H1 (cell line): ENCODE data around the gene ITGB8. TPM values are rescaled to one million over a fixed set of nuclear protein-coding genes. Genes with fewer than 3 reads are reported as not detected.

ENCODE experiments used
- CBX5 ChIP-seq: fragments of 300-800, 300-1000 bp; sonication (generic); IDR thresholded peaks from 2 replicates; pipeline ENCODE4 v1.7.1; 2016; ENCODE audit warnings: antibody characterized with exemption, low read length, low read depth
- E2F6 ChIP-seq: IDR thresholded peaks from 2 replicates; pipeline ENCODE4 v1.6.1; 2012; ENCODE audit warnings: inconsistent platforms
- MAFK ChIP-seq: IDR thresholded peaks from 2 replicates; pipeline ENCODE4 v1.6.1; 2012; ENCODE audit warnings: low read depth, mild to moderate bottlenecking, improper control_type of control experiment, low read length
- POLR2A ChIP-seq, 2 experiments: IDR thresholded peaks; 1 replicate in 1 of 2; 2 replicates in 1 of 2; pipeline ENCODE4 v1.6.1; 2011; ENCODE audit warnings: low read depth in 2 of 2, low read length in 2 of 2, mild to moderate bottlenecking in 2 of 2; ENCODE audit errors: control extremely low read depth in 1 of 2
- RBBP5 ChIP-seq: IDR thresholded peaks from 2 replicates; pipeline ENCODE4 v1.7.1; 2012; ENCODE audit warnings: low read depth, mild to moderate bottlenecking, inconsistent platforms, low read length, moderate library complexity, borderline replicate concordance
- RXRA ChIP-seq: IDR thresholded peaks from 2 replicates; pipeline ENCODE4 v1.6.1; 2011; ENCODE audit warnings: low read depth, mild to moderate bottlenecking, low read length, moderate library complexity; ENCODE audit not compliant: insufficient read depth
- TBP ChIP-seq: IDR thresholded peaks from 2 replicates; pipeline ENCODE4 v1.6.1; 2011; ENCODE audit warnings: low read depth, low read length, improper control_type of control experiment
- polyA plus RNA-seq, 7 experiments: library from polyadenylated mRNA; depleted of rRNA in 3 of 7; stranded (reverse) in 5 of 7; unstranded in 2 of 7; fragments of >200 nt in 5 of 7; fragments of 200-250 nt in 2 of 7; gene quantifications; 1 replicate in 5 of 7; 2 replicates in 1 of 7; 4 replicates in 1 of 7; pipeline versions ENCODE4 v1.2.1 to v1.2.3, GENCODE V29; 2011 to 2013; ENCODE audit warnings: missing spikeins in 2 of 7, mixed read lengths in 2 of 7
- total RNA-seq: library from RNA; stranded (reverse); fragmentation: NEBNext Ultra II Directional; extraction: Animal tissue kit (Norgen Biotek cat#: 25700); gene quantifications from 2 replicates; pipeline ENCODE4 v1.2.1, GENCODE V29; 2021

ITGB8 gene
- total and polyA plus RNA-seq, 2 of the 8 experiments (the other 6 are each of a cell fraction or from before 2014, with no cell fraction given), result 1.2 to 3.6 TPM

- TF ChIP-seq RBBP5 (no peak), E2F6 (no peak), CBX5 (no peak), TBP (no peak), RXRA (no peak), POLR2A (IDR thresholded peaks at IDR 0.05; ENCODE audit: control extremely low read depth in 1 of 2, low read depth in 2 of 2, low read length in 2 of 2) (no peak), MAFK (no peak)
Observed at GRCh38 chr7:20347680-20348079, 17.0 kb downstream of the ITGB8 start (continued).
